Stimulated activated CD8-positive, alpha-beta memory T cell treated with anti-CD3 and anti-CD28 coated beads, Interleukin-2, amount 100 ng/mL, for 1 hour (primary cell): ENCODE results near the gene C11orf87.

Source experiments
- DNase-seq, 2 donors: peaks; one replicate each; pipeline ENCODE4 v3.0.0-alpha.2; 2020; ENCODE audit warnings: low read depth in 2 of 2

The C11orf87 gene

DNA sequence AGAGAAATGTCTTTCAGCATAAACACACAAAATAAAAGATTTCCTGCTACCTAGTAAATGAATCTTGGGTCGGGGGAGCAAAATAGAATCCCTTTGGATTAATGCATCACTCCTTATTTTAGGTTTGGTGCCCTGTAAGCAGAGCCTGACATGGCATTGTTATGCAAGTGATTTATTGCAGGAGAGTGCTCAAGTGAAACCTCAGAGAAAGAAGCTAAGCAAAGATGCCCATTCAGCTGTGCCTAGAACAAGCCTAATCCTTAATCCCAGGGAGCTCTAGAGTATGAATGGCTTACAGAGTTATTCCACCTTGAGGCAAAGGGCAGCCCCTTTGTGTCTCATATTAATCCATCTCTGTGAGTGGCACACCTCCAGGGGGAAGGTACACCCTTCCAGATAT is 21.1 kb downstream of the C11orf87 start:
- no peak for DNase-seq

- DNase-seq = no peak
These were observed 32.9 kb downstream of the C11orf87 start for GRCh38 chr11:109454857-109455256.
